HEK293T (cell line): ENCODE measurements around the gene OPCML.

Source experiments
- CTCF ChIA-PET: fragments of 350-600 bp; formaldehyde crosslinking; extraction: SDS; loops from one replicate; lab custom pipeline; 2021; ENCODE audit warnings: antibody characterized with exemption, inconsistent platforms; lab: Yijun Ruan, JAX
- POLR2A ChIA-PET: fragments of 350-600 bp; formaldehyde crosslinking; extraction: SDS; loops from one replicate; lab custom pipeline; 2020; ENCODE audit warnings: antibody characterized with exemption, inconsistent platforms; lab: Yijun Ruan, JAX
- DNase-seq: peaks from one replicate; pipeline ENCODE4 v3.0.0; 2012; ENCODE audit warnings: mixed read lengths; ENCODE audit errors: extremely low spot score
- ARNT ChIP-seq: fragments of 450-650 bp; IDR thresholded peaks from 2 replicates; pipeline ENCODE4 v1.6.1; 2017; ENCODE audit warnings: mild to moderate bottlenecking
- BHLHE40 ChIP-seq: fragments of 450-650 bp; IDR thresholded peaks from 2 replicates; pipeline ENCODE4 v1.6.1; 2016; ENCODE audit warnings: mild to moderate bottlenecking, moderate library complexity, borderline replicate concordance
- CTBP1 ChIP-seq: fragments of 450-650 bp; IDR thresholded peaks from 2 replicates; pipeline ENCODE4 v1.6.1; 2016; ENCODE audit warnings: borderline replicate concordance
- ELF4 ChIP-seq: fragments of 450-650 bp; IDR thresholded peaks from 2 replicates; pipeline ENCODE4 v1.6.1; 2017; ENCODE audit warnings: antibody characterized with exemption
- FOXA1 ChIP-seq: fragments of 450-650 bp; IDR thresholded peaks from 2 replicates; pipeline ENCODE4 v1.6.1; 2016; ENCODE audit warnings: mild to moderate bottlenecking
- FOXK2 ChIP-seq: fragments of 450-650 bp; IDR thresholded peaks from 2 replicates; pipeline ENCODE4 v1.6.1; 2016; ENCODE audit warnings: mild to moderate bottlenecking
- FOXM1 ChIP-seq: fragments of 450-650 bp; IDR thresholded peaks from 2 replicates; pipeline ENCODE4 v1.6.1; 2017; ENCODE audit warnings: mild to moderate bottlenecking, borderline replicate concordance
- HDGF ChIP-seq: fragments of 450-650 bp; IDR thresholded peaks from 2 replicates; pipeline ENCODE4 v1.6.1; 2017; ENCODE audit warnings: antibody characterized with exemption, borderline replicate concordance
- L3MBTL2 ChIP-seq: fragments of 450-650 bp; conservative IDR thresholded peaks from 2 replicates; pipeline ENCODE4 v1.6.1; 2016; ENCODE audit warnings: mild to moderate bottlenecking
- LEF1 ChIP-seq: fragments of 450-650 bp; IDR thresholded peaks from 2 replicates; pipeline ENCODE4 v1.6.1; 2017; ENCODE audit warnings: mild to moderate bottlenecking, borderline replicate concordance
- NFRKB ChIP-seq: fragments of 450-650 bp; IDR thresholded peaks from 2 replicates; pipeline ENCODE4 v1.6.1; 2016; ENCODE audit warnings: mild to moderate bottlenecking, moderate library complexity
- SP1 ChIP-seq: fragments of 450-650 bp; IDR thresholded peaks from 2 replicates; pipeline ENCODE4 v1.6.1; 2017
- SUZ12 ChIP-seq: fragments of 450-650 bp; IDR thresholded peaks from 2 replicates; pipeline ENCODE4 v1.6.1; 2016; ENCODE audit warnings: mild to moderate bottlenecking
- TARDBP ChIP-seq: fragments of 450-650 bp; IDR thresholded peaks from 2 replicates; pipeline ENCODE4 v1.6.1; 2016
- ZNF384 ChIP-seq: fragments of 450-650 bp; IDR thresholded peaks from 2 replicates; pipeline ENCODE4 v1.6.1; 2016
- TF ChIP-seq, protein P1 (sequence below): fragments of 450-650 bp; IDR thresholded peaks from 2 replicates; pipeline ENCODE4 v1.6.1; 2016

The OPCML gene

DNA sequence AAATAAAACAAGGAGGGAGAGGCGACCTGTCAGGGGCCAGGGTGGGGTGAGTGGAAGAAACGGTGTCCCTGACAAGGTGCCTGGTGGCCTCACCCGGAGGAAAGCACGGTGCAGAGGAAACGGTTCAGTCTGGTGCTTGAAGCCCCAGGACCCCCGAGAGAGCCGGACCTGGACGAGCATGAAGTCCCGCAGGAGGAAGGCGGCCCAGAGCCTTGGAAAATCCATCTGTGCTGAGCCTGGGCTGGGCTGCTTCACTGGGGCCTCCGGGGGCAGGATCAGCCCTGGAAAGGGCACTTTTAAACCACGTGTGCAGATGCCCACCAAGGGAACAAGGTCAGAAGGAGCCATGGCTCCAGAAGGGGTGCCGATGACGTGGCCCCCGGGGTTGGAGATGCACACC is 467.3 kb downstream of the OPCML start:
- DNase-seq, result no peak
- TF ChIP-seq CTBP1 (no peak), ARNT (no peak), HDGF (no peak), NFRKB (no peak), ELF4 (no peak), BHLHE40 (no peak), TARDBP (no peak), ZNF384 (no peak)
- CTCF ChIA-PET, result no interaction called here
- POLR2A ChIA-PET, result no interaction called here

DNA sequence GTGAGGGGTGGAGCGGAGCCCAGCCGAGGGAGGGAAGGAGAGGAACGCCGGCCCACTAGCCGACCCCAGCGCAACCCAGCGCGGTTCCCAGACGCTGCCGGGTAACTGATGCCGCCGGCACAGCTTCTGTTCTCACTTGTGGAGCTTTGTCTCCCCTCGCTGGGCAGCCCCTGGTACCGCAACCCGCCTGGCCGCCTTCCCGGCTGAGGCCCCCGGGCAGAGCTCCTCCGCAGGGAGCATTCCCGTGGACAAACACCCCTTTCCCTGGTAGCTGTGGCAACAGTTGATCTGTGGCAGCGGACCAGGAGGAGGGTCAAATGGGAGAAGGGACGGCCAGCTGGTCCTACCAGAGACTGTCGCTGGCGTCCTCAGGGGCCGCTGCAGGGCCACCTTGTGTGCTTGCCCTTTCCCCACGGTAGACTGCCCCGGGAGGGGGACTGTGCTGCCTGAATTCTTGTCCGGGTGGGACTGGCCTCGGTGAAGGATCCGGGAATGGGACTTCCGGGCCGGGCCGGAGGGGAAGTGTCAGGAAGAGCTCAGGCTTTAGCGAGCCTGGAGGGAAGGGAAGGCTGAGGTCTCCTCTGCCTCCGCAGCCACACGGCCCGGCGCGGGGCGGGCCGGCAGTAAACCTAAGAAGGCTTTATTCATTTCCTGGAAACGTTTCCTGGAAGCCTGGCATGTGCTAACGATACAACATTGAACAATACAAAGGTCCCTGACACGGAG is 468.0 kb downstream of the OPCML start:
- DNase-seq, result peak; percentile 46
- ChIA-PET POLR2A (no interaction called here), CTCF (interaction anchor here (0.6 kb wide), 1 partner anchor 874 kb away, joined by 6 read pairs; no protein-coding TSS in a partner anchor)
- TF ChIP-seq LEF1, result no peak
- no peak for TF ChIP-seq SUZ12
- no peak for TF ChIP-seq ELF4
- no peak for TF ChIP-seq FOXM1
- TF ChIP-seq NFRKB, result no peak

GRCh38 chr11:133058501-133058900 is 473.8 kb downstream of the OPCML start:
- POLR2A ChIA-PET, result no interaction called here
- TF ChIP-seq, protein P1, sequence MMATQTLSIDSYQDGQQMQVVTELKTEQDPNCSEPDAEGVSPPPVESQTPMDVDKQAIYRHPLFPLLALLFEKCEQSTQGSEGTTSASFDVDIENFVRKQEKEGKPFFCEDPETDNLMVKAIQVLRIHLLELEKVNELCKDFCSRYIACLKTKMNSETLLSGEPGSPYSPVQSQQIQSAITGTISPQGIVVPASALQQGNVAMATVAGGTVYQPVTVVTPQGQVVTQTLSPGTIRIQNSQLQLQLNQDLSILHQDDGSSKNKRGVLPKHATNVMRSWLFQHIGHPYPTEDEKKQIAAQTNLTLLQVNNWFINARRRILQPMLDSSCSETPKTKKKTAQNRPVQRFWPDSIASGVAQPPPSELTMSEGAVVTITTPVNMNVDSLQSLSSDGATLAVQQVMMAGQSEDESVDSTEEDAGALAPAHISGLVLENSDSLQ, result no peak
- TF ChIP-seq ZNF384 (no peak), L3MBTL2 (no peak), TARDBP (no peak), BHLHE40 (no peak)
- DNase-seq, result no peak
- CTCF ChIA-PET, result no interaction called here

DNA sequence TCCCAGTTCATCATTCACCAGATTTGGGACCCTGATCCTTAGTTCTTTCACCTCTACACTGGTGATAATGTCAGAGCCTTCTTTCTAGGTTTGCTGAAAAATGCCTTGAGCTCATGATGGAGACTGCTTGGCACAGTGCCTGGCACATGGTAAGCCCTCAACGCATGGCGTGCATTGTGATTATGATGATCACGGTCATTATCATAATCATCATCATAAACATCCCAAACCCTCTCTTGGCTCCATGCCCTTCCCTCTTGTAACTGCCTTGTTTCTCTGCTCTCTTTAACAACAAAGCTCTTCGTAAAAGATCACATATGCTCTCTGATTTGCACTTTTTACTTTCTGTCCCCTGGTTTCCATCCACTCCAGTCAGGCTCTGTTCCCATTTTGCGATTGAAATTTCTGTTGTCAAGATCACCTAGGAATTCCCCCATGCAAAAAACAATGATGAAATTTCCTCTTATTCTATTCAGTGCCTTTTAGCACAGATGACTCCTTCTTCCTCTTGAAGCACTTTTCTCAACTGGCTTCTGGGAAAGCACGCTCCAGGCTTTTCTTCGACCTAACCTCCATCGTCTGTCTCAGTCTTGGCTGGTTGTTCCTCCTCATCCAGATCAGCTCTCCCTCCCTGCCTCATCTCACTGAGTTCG is 479.1 kb downstream of the OPCML start:
- ChIA-PET CTCF (no interaction called here), POLR2A (no interaction called here)

GRCh38 chr11:133052537-133052936 is 479.8 kb downstream of the OPCML start:
- ChIA-PET POLR2A (no interaction called here), CTCF (no interaction called here)
- no peak for TF ChIP-seq LEF1
- no peak for TF ChIP-seq FOXM1
- no peak for TF ChIP-seq FOXA1
- TF ChIP-seq NFRKB, result no peak
- no peak for TF ChIP-seq CTBP1
- no peak for TF ChIP-seq SUZ12
- TF ChIP-seq, protein P1, result no peak
- TF ChIP-seq SP1, result no peak
- DNase-seq, result no peak

More for the DNA sequence above, 479.1 kb downstream of the OPCML start:
- TF ChIP-seq FOXA1, result no peak
- TF ChIP-seq FOXM1, result no peak
- TF ChIP-seq BHLHE40, result no peak
- TF ChIP-seq FOXK2, result no peak
- TF ChIP-seq SP1, result no peak
- TF ChIP-seq L3MBTL2, result no peak
- no peak for TF ChIP-seq TARDBP
- TF ChIP-seq, protein P1, result no peak
- DNase-seq, result no peak

GRCh38 chr11:133049244-133050019 is 482.9 kb downstream of the OPCML start:
- ChIA-PET CTCF (no interaction called here), POLR2A (no interaction called here)
- DNase-seq, result no peak
- TF ChIP-seq LEF1 (no peak), NFRKB (no peak), HDGF (no peak), L3MBTL2 (no peak), FOXK2 (no peak), ELF4 (no peak), FOXM1 (no peak), FOXA1 (no peak), ZNF384 (no peak), SP1 (no peak), BHLHE40 (no peak)
